Smooth muscle cell (in vitro differentiated cells): Measurements from ENCODE around the gene ACYP1. TPM values are rescaled to one million over a fixed set of nuclear protein-coding genes. Genes with fewer than 3 reads are reported as not detected.

Experiments
- DNase-seq: peaks from one replicate; lab custom pipeline; 2025; ENCODE audit not compliant: unreplicated experiment; lab: John Stamatoyannopoulos, UW
- H2AFZ ChIP-seq: fragments of 200-600 bp; sonication (generic); 2 replicates; pipeline ENCODE4 v1.6.0; 2016; ENCODE audit warnings: antibody characterized with exemption, low read depth, mild to moderate bottlenecking
- H3F3A ChIP-seq: fragments of 200-600 bp; sonication (generic); 2 replicates; pipeline ENCODE4 v1.6.0; 2017; ENCODE audit warnings: antibody characterized with exemption, low read depth
- H3K27ac ChIP-seq: fragments of 200-600 bp; sonication (generic); 2 replicates; pipeline ENCODE4 v1.5.1; 2016; ENCODE audit warnings: low read depth, mild to moderate bottlenecking
- H3K27me3 ChIP-seq: fragments of 200-600 bp; sonication (generic); 2 replicates; pipeline ENCODE4 v1.6.1; 2016; ENCODE audit warnings: low read depth, mild to moderate bottlenecking
- H3K36me3 ChIP-seq: fragments of 200-600 bp; sonication (generic); 2 replicates; pipeline ENCODE4 v1.5.1; 2016; ENCODE audit warnings: low read depth
- H3K4me1 ChIP-seq: fragments of 200-600 bp; sonication (generic); 2 replicates; pipeline ENCODE4 v1.5.1; 2016; ENCODE audit warnings: low read depth
- H3K4me2 ChIP-seq: fragments of 200-600 bp; sonication (generic); 2 replicates; pipeline ENCODE4 v1.6.0; 2016; ENCODE audit warnings: mild to moderate bottlenecking
- H3K4me3 ChIP-seq: fragments of 200-600 bp; sonication (generic); 2 replicates; pipeline ENCODE4 v1.5.1; 2016; ENCODE audit warnings: mild to moderate bottlenecking
- H3K79me2 ChIP-seq: fragments of 200-600 bp; sonication (generic); 2 replicates; pipeline ENCODE4 v1.6.0; 2016; ENCODE audit warnings: low read depth, mild to moderate bottlenecking
- H3K9ac ChIP-seq: fragments of 200-600 bp; sonication (generic); 2 replicates; pipeline ENCODE4 v1.6.0; 2016; ENCODE audit warnings: low read depth
- H3K9me3 ChIP-seq: fragments of 200-600 bp; sonication (generic); replicated peaks from 2 replicates; pipeline ENCODE4 v1.5.1; 2016; ENCODE audit warnings: low read depth
- H4K20me1 ChIP-seq: fragments of 200-600 bp; sonication (generic); 2 replicates; pipeline ENCODE4 v1.6.0; 2016; ENCODE audit warnings: low read depth
- WGBS: methylation state at CpG from one replicate; pipeline ENCODE4 v1.1.7; 2016; ENCODE audit warnings: low lambda C conversion rate; 5-methylcytosine and 5-hydroxymethylcytosine counted together
- polyA plus RNA-seq: library from polyadenylated mRNA; unstranded; fragments of >200 nt; fragmentation: Nextera tagmentation; extraction: Ambion mirVana; gene quantifications from 2 replicates; pipeline ENCODE4 v1.2.1, GENCODE V29; 2016
- total RNA-seq: library from RNA; depleted of rRNA; stranded (reverse); fragments of >200 nt; gene quantifications from 2 replicates; pipeline ENCODE4 v1.2.3, GENCODE V29; 2014
- TF ChIP-seq, protein P1 (sequence below): fragments of 200-600 bp; sonication (generic); IDR thresholded peaks from 2 replicates; pipeline ENCODE4 v1.5.1; 2017; ENCODE audit warnings: borderline replicate concordance, mild to moderate bottlenecking, antibody characterized with exemption; ENCODE audit not compliant: insufficient read depth, poor library complexity, severe bottlenecking

ACYP1 gene
- total and polyA plus RNA-seq, 2 experiments from 2014 or later: 12.2 to 14.9 TPM

GRCh38 chr14:75053396-75054291 is 10.2 kb downstream of the ACYP1 start:
- Histone ChIP-seq H3K9me3 (no peaks in the 10 kb centered on the region), H2AFZ (no peak overlapping the region), H3K79me2 (peaks cover 21% of the 10 kb centered on the region), H3K27ac (no peak overlapping the region), H3K4me1 (peaks cover 4% of the 10 kb centered on the region), H3K4me3 (no peak overlapping the region), H3F3A (no peaks in the 10 kb centered on the region), H3K9ac (no peak overlapping the region), H3K4me2 (no peak overlapping the region), H4K20me1 (no peaks in the 10 kb centered on the region), H3K36me3 (no peaks in the 10 kb centered on the region), H3K27me3 (no peaks in the 10 kb centered on the region)
- no peak for DNase-seq
- TF ChIP-seq, protein P1, sequence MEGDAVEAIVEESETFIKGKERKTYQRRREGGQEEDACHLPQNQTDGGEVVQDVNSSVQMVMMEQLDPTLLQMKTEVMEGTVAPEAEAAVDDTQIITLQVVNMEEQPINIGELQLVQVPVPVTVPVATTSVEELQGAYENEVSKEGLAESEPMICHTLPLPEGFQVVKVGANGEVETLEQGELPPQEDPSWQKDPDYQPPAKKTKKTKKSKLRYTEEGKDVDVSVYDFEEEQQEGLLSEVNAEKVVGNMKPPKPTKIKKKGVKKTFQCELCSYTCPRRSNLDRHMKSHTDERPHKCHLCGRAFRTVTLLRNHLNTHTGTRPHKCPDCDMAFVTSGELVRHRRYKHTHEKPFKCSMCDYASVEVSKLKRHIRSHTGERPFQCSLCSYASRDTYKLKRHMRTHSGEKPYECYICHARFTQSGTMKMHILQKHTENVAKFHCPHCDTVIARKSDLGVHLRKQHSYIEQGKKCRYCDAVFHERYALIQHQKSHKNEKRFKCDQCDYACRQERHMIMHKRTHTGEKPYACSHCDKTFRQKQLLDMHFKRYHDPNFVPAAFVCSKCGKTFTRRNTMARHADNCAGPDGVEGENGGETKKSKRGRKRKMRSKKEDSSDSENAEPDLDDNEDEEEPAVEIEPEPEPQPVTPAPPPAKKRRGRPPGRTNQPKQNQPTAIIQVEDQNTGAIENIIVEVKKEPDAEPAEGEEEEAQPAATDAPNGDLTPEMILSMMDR: no peak
- WGBS: 64% methylated on average over 5 of the region's 5 CpGs

GRCh38 chr14:75051556-75051899 is 12.3 kb downstream of the ACYP1 start:
- Histone ChIP-seq H3K9me3 (no peaks in the 10 kb centered on the region), H3K27ac (peak overlapping the region; percentile 41), H3K9ac (peak overlapping the region; percentile 79), H2AFZ (peak overlapping the region; percentile 89), H3F3A (no peaks in the 10 kb centered on the region), H3K79me2 (peaks cover 21% of the 10 kb centered on the region), H4K20me1 (no peaks in the 10 kb centered on the region), H3K4me3 (peak overlapping the region; percentile 72), H3K36me3 (no peaks in the 10 kb centered on the region), H3K4me1 (peaks cover 4% of the 10 kb centered on the region), H3K4me2 (peak overlapping the region; percentile 89), H3K27me3 (no peaks in the 10 kb centered on the region)
- DNase-seq: no peak
- WGBS: 36% methylated on average over 5 of the region's 5 CpGs
- TF ChIP-seq, protein P1: no peak

DNA sequence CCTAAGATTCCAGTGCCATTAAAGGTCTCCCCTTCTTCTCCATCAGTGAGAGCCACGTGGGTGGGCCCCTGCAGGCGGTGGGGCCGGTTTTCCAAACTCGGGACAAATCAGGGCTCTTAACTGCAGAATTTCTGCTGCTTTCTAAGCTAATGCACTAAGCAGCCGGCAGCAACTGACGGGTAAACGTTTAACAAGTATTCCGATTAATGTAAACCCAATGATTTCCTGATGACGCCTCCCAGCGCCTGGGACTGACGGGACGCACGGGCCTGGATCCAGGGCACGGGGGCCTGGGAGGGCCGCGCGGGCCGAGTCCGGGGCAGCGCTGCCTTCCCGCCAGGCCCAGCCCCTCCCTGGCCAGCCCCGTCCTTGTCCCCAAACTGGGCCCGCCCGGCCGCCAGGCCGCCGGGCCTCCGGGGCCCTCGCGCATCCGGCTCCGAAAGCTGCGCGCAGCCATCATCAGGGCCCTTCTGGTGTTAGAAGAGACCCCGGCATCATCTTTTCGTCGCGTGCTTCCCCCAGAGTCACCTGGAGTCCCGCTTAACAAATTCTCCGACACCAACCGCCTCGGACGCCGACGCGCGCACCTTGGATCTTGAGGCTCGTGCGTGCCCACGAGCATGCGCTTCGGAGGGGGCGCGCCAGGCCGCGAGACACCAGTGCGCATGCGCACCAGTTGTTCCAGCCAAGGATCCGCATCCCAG is 12.8 kb downstream of the ACYP1 start, which contains the start of gene MLH3:
Gene MLH3 (minus strand): TSS at position 616 of the 704 bp plus-strand sequence. CDS start 1,812 bp downstream, outside the sequence.
- H3K9me3 ChIP-seq: no peaks in the 10 kb centered on the region
- H3K9ac ChIP-seq: peak within 1 kb of the TSS; percentile 79
- H2AFZ ChIP-seq: peak within 1 kb of the TSS; percentile 89
- 2% methylated on average over 57 of the region's 59 CpGs for WGBS
- H3K79me2 ChIP-seq: peaks cover 23% of the 10 kb centered on the region
- H4K20me1 ChIP-seq: no peaks in the 10 kb centered on the region
- peak within 1 kb of the TSS; percentile 72 for H3K4me3 ChIP-seq
- H3F3A ChIP-seq: no peaks in the 10 kb centered on the region
- no peaks in the 10 kb centered on the region for H3K36me3 ChIP-seq
- H3K27me3 ChIP-seq: no peaks in the 10 kb centered on the region
- TF ChIP-seq, protein P1: no peak
- peaks cover 4% of the 10 kb centered on the region for H3K4me1 ChIP-seq
- H3K27ac ChIP-seq: peak within 1 kb of the TSS; percentile 41
- H3K4me2 ChIP-seq: peak within 1 kb of the TSS; percentile 89
- DNase-seq: peak; percentile 41
